H1 (cell line): ENCODE measurements around the gene FDXACB1. TPM values are rescaled to one million over a fixed set of nuclear protein-coding genes. Genes with fewer than 3 reads are reported as not detected.

Experiments
- CTCF ChIA-PET: fragments of 300-600 bp; sonication (Branson Sonifier 250); formaldehyde crosslinking; loops from one replicate; lab custom pipeline; 2021; ENCODE audit not compliant: partially characterized antibody; lab: Charles Lee
- POLR2A ChIA-PET: fragments of 300-600 bp; sonication (Branson Sonifier 250); formaldehyde crosslinking; loops from one replicate; lab custom pipeline; 2021; ENCODE audit warnings: inconsistent platforms; ENCODE audit not compliant: partially characterized antibody; lab: Charles Lee
- DNase-seq, 2 experiments: peaks; one replicate each; pipeline versions ENCODE4 v3.0.0 to v3.0.0-alpha.2; 2010 to 2022; ENCODE audit warnings: low spot score in 2 of 2, low read depth in 1 of 2, mixed read lengths in 1 of 2
- FAIRE-seq: peaks from 2 replicates; lab custom pipeline; 2011; peaks lifted over from hg19 to GRCh38; lab: Jason Lieb, UNC
- H2AFZ ChIP-seq: 2 replicates; pipeline ENCODE4 v1.8.1; 2012; ENCODE audit warnings: low read length, inconsistent platforms
- H2AK5ac ChIP-seq: 2 replicates; pipeline ENCODE4 v1.6.1; 2013; ENCODE audit warnings: low read depth, low read length
- H2BK120ac ChIP-seq: replicated peaks from 2 replicates; pipeline ENCODE3; 2013; ENCODE audit warnings: low read depth, low read length, inconsistent platforms
- H2BK12ac ChIP-seq: 2 replicates; pipeline ENCODE4 v1.6.1; 2013; ENCODE audit warnings: low read depth, low read length
- H2BK15ac ChIP-seq: 2 replicates; pipeline ENCODE4 v1.6.1; 2013; ENCODE audit warnings: low read length
- H2BK20ac ChIP-seq: 2 replicates; pipeline ENCODE4 v1.6.1; 2013; ENCODE audit warnings: low read length
- H2BK5ac ChIP-seq: 2 replicates; pipeline ENCODE4 v1.6.1; 2013; ENCODE audit warnings: low read depth, low read length
- H3K14ac ChIP-seq: 2 replicates; pipeline ENCODE4 v1.6.1; 2013; ENCODE audit warnings: inconsistent platforms; ENCODE audit not compliant: insufficient read length
- H3K18ac ChIP-seq: 2 replicates; pipeline ENCODE4 v1.6.1; 2013; ENCODE audit warnings: low read length; ENCODE audit errors: extremely low read depth
- H3K23ac ChIP-seq: 2 replicates; pipeline ENCODE4 v1.6.1; 2013; ENCODE audit warnings: inconsistent platforms; ENCODE audit not compliant: insufficient read length
- H3K23me2 ChIP-seq: 2 replicates; pipeline ENCODE4 v1.6.1; 2013; ENCODE audit warnings: low read depth, low read length
- H3K27ac ChIP-seq: 2 replicates; pipeline ENCODE4 v1.6.1; 2011; ENCODE audit warnings: low read depth, low read length, inconsistent platforms
- H3K27me3 ChIP-seq, 4 experiments: replicated peaks in 1 of 4; 1 replicate in 1 of 4; 2 replicates in 3 of 4; pipeline versions ENCODE4 v1.6.1 to v1.8.1; 2011 to 2013; ENCODE audit warnings: low read length in 3 of 4, mild to moderate bottlenecking in 3 of 4, inconsistent platforms in 2 of 4, mixed read lengths in 2 of 4, moderate library complexity in 1 of 4; ENCODE audit not compliant: control insufficient read depth in 3 of 4, insufficient read depth in 3 of 4; ENCODE audit errors: extremely low read depth in 1 of 4
- H3K36me3 ChIP-seq, 4 experiments: 2 replicates each; pipeline versions ENCODE4 v1.6.1 to v1.8.1; 2011 to 2013; ENCODE audit warnings: mild to moderate bottlenecking in 4 of 4, low read length in 3 of 4, moderate library complexity in 2 of 4, control low read depth in 1 of 4, inconsistent platforms in 1 of 4; ENCODE audit not compliant: insufficient read depth in 4 of 4, control insufficient read depth in 2 of 4
- H3K4ac ChIP-seq: replicated peaks from 2 replicates; pipeline ENCODE3; 2013; ENCODE audit warnings: low read length, low read depth, mixed read lengths, inconsistent platforms; ENCODE audit not compliant: insufficient read length
- H3K4me1 ChIP-seq, 4 experiments: replicated peaks in 1 of 4; 1 replicate in 1 of 4; 2 replicates in 3 of 4; pipeline versions ENCODE4 v1.6.1 to v1.8.1; 2011 to 2013; ENCODE audit warnings: low read length in 3 of 4, inconsistent platforms in 2 of 4, mixed read lengths in 1 of 4; ENCODE audit not compliant: insufficient read depth in 4 of 4, control insufficient read depth in 3 of 4
- H3K4me2 ChIP-seq, 2 experiments: 2 replicates each; pipeline versions ENCODE4 v1.6.1 to v1.8.1; 2011 to 2013; ENCODE audit warnings: low read depth in 2 of 2, low read length in 2 of 2, control low read depth in 1 of 2, inconsistent platforms in 1 of 2, mild to moderate bottlenecking in 1 of 2; ENCODE audit not compliant: insufficient read depth in 1 of 2
- H3K4me3 ChIP-seq, 4 experiments: fragments of 200-600, 300-600 bp in 1 of 4; sonication (generic), shearing (Covaris generic), sonication (Bioruptor Twin) in 1 of 4; 2 replicates each; pipeline versions ENCODE4 v1.5.1 to v1.8.1; 2011 to 2016; ENCODE audit warnings: low read length in 4 of 4, low read depth in 3 of 4, control low read depth in 2 of 4, inconsistent platforms in 2 of 4, mild to moderate bottlenecking in 2 of 4, mixed read lengths in 1 of 4, moderate library complexity in 1 of 4; ENCODE audit not compliant: insufficient read depth in 2 of 4; ENCODE audit errors: extremely low read depth in 1 of 4
- H3K56ac ChIP-seq: replicated peaks from 2 replicates; pipeline ENCODE3; 2013; ENCODE audit warnings: low read depth, mild to moderate bottlenecking, mixed read lengths, low read length, inconsistent platforms; ENCODE audit not compliant: insufficient read length
- H3K79me1 ChIP-seq: 2 replicates; pipeline ENCODE4 v1.6.1; 2013; ENCODE audit warnings: low read depth, low read length, control low read depth
- H3K79me2 ChIP-seq, 2 experiments: 2 replicates each; pipeline versions ENCODE4 v1.6.1 to v1.8.1; 2012 to 2013; ENCODE audit warnings: low read length in 2 of 2, mild to moderate bottlenecking in 2 of 2, inconsistent platforms in 1 of 2; ENCODE audit not compliant: insufficient read depth in 2 of 2, control insufficient read depth in 1 of 2
- H3K9ac ChIP-seq, 4 experiments: replicated peaks in 1 of 4; 1 replicate in 1 of 4; 2 replicates in 3 of 4; pipeline versions ENCODE4 v1.6.1 to v1.8.1; 2011 to 2013; ENCODE audit warnings: low read depth in 3 of 4, low read length in 3 of 4, control low read depth in 2 of 4, mild to moderate bottlenecking in 2 of 4, moderate library complexity in 2 of 4, inconsistent platforms in 1 of 4; ENCODE audit errors: extremely low read depth in 1 of 4
- H3K9me3 ChIP-seq, 2 experiments: 2 replicates each; pipeline versions ENCODE4 v1.6.1 to v1.8.1; 2012 to 2013; ENCODE audit warnings: mild to moderate bottlenecking in 2 of 2, moderate library complexity in 2 of 2, control low read depth in 1 of 2, inconsistent platforms in 1 of 2, low read depth in 1 of 2, low read length in 1 of 2, mixed read lengths in 1 of 2; ENCODE audit not compliant: insufficient read depth in 2 of 2
- H4K20me1 ChIP-seq, 2 experiments: replicated peaks in 1 of 2; 2 replicates each; pipeline versions ENCODE3 to v1.8.1; 2011 to 2013; ENCODE audit warnings: inconsistent platforms in 2 of 2, low read length in 2 of 2, mild to moderate bottlenecking in 1 of 2; ENCODE audit not compliant: insufficient read depth in 2 of 2, control insufficient read depth in 1 of 2
- H4K5ac ChIP-seq: 2 replicates; pipeline ENCODE4 v1.6.1; 2013; ENCODE audit warnings: low read length, low read depth, mixed read lengths, inconsistent platforms; ENCODE audit not compliant: insufficient read length
- H4K8ac ChIP-seq: 2 replicates; pipeline ENCODE4 v1.8.0; 2013; ENCODE audit warnings: mild to moderate bottlenecking, moderate library complexity, low read length, inconsistent platforms; ENCODE audit not compliant: insufficient read depth; ENCODE audit errors: extremely low read depth
- H4K91ac ChIP-seq: replicated peaks from 2 replicates; pipeline ENCODE3; 2013; ENCODE audit warnings: low read length, mixed read lengths, inconsistent platforms; ENCODE audit not compliant: insufficient read length
- CBX5 ChIP-seq: fragments of 300-800, 300-1000 bp; sonication (generic); IDR thresholded peaks from 2 replicates; pipeline ENCODE4 v1.7.1; 2016; ENCODE audit warnings: antibody characterized with exemption, low read length, low read depth
- CBX8 ChIP-seq: fragments of 300-800, 300-1000 bp; sonication (generic); IDR thresholded peaks from 2 replicates; pipeline ENCODE4 v1.7.1; 2016; ENCODE audit warnings: low read depth, low read length, borderline replicate concordance
- CHD1 ChIP-seq: IDR thresholded peaks from 2 replicates; pipeline ENCODE4 v1.6.1; 2012; ENCODE audit warnings: low read depth, low read length, improper control_type of control experiment
- CHD2 ChIP-seq: IDR thresholded peaks from 2 replicates; pipeline ENCODE4 v1.6.1; 2012; ENCODE audit warnings: low read length, improper control_type of control experiment
- MAFK ChIP-seq: IDR thresholded peaks from 2 replicates; pipeline ENCODE4 v1.6.1; 2012; ENCODE audit warnings: low read depth, mild to moderate bottlenecking, improper control_type of control experiment, low read length
- POLR2A ChIP-seq, 2 experiments: IDR thresholded peaks; 1 replicate in 1 of 2; 2 replicates in 1 of 2; pipeline ENCODE4 v1.6.1; 2011; ENCODE audit warnings: low read depth in 2 of 2, low read length in 2 of 2, mild to moderate bottlenecking in 2 of 2; ENCODE audit errors: control extremely low read depth in 1 of 2
- RBBP5 ChIP-seq: IDR thresholded peaks from 2 replicates; pipeline ENCODE4 v1.7.1; 2012; ENCODE audit warnings: low read depth, mild to moderate bottlenecking, inconsistent platforms, low read length, moderate library complexity, borderline replicate concordance
- RXRA ChIP-seq: IDR thresholded peaks from 2 replicates; pipeline ENCODE4 v1.6.1; 2011; ENCODE audit warnings: low read depth, mild to moderate bottlenecking, low read length, moderate library complexity; ENCODE audit not compliant: insufficient read depth
- SAP30 ChIP-seq: fragments of 300-600 bp; sonication (generic); IDR thresholded peaks from 2 replicates; pipeline ENCODE4 v1.7.1; 2012; ENCODE audit warnings: low read length, moderate library complexity, mild to moderate bottlenecking, inconsistent platforms; ENCODE audit not compliant: insufficient read depth, insufficient replicate concordance
- SP2 ChIP-seq: IDR thresholded peaks from 2 replicates; pipeline ENCODE4 v1.6.1; 2012; ENCODE audit warnings: mild to moderate bottlenecking, low read length, inconsistent platforms
- TBP ChIP-seq: IDR thresholded peaks from 2 replicates; pipeline ENCODE4 v1.6.1; 2011; ENCODE audit warnings: low read depth, low read length, improper control_type of control experiment
- WGBS, 2 experiments: shearing (Covaris generic) in 1 of 2; methylation state at CpG; one replicate each; pipeline versions ENCODE4 v1.1.6 to v1.1.7; 2013 to 2015; ENCODE audit warnings: low lambda C conversion rate in 2 of 2, mixed read lengths in 2 of 2, inconsistent platforms in 1 of 2, low coverage in 1 of 2, missing lambda C conversion rate in 1 of 2; ENCODE audit not compliant: insufficient replicate concordance in 2 of 2, insufficient coverage in 1 of 2, insufficient read length in 1 of 2; ENCODE audit errors: extremely low coverage in 1 of 2, missing lambda C conversion rate in 1 of 2; 5-methylcytosine and 5-hydroxymethylcytosine counted together
- polyA plus RNA-seq, 7 experiments: library from polyadenylated mRNA; depleted of rRNA in 3 of 7; stranded (reverse) in 5 of 7; unstranded in 2 of 7; fragments of >200 nt in 5 of 7; fragments of 200-250 nt in 2 of 7; gene quantifications; 1 replicate in 5 of 7; 2 replicates in 1 of 7; 4 replicates in 1 of 7; pipeline versions ENCODE4 v1.2.1 to v1.2.3, GENCODE V29; 2011 to 2013; ENCODE audit warnings: missing spikeins in 2 of 7, mixed read lengths in 2 of 7
- total RNA-seq: library from RNA; stranded (reverse); fragmentation: NEBNext Ultra II Directional; extraction: Animal tissue kit (Norgen Biotek cat#: 25700); gene quantifications from 2 replicates; pipeline ENCODE4 v1.2.1, GENCODE V29; 2021

Gene FDXACB1
- total and polyA plus RNA-seq, 2 of the 8 experiments (the other 6 are each of a cell fraction or from before 2014, with no cell fraction given): 1.4 to 2.3 TPM

- Histone ChIP-seq H4K8ac (peak within 1 kb of the TSS; percentile 75), H3K36me3 (no peaks in the 10 kb centered on the region), H3K79me2 (no peaks in the 10 kb centered on the region), H2AK5ac (peak within 1 kb of the TSS; percentile 77; the same call in 1 of the 2 replicates), H3K14ac (no peak within 1 kb of the TSS), H3K23ac (no peak within 1 kb of the TSS), H3K27ac (no peak within 1 kb of the TSS), H2BK12ac (peak within 1 kb of the TSS; percentile 98; the same call in 1 of the 2 replicates), H2BK120ac (no peak within 1 kb of the TSS), H3K9ac (no peak within 1 kb of the TSS), H3K18ac (peak within 1 kb of the TSS; percentile 42; the same call in 1 of the 2 replicates), H3K4me3 (no peak within 1 kb of the TSS; a peak in 1 of 8 replicates), H3K9me3 (no peaks in the 10 kb centered on the region), H3K4ac (no peak within 1 kb of the TSS), H4K5ac (peak within 1 kb of the TSS; percentile 8), H2BK15ac (0 out of 2 replicates have a peak within 1 kb of the TSS, but pooled peaks have one; percentile 61), H3K56ac (no peak within 1 kb of the TSS), H2BK5ac (peak within 1 kb of the TSS; percentile 61; the same call in 1 of the 2 replicates), H3K23me2 (peaks cover 4% of the 10 kb centered on the region; the same call in 1 of the 2 replicates), H3K27me3 (no peaks in the 10 kb centered on the region), H2BK20ac (no peak within 1 kb of the TSS; the same call in 1 of the 2 replicates), H3K4me2 (peak within 1 kb of the TSS; percentile 5 to 21; a peak in 2 of 4 replicates), H3K4me1 (peaks cover 0 to 15% (median 9%) of the 10 kb centered on the region in 4 experiments), H4K20me1 (no peaks in the 10 kb centered on the region), H2AFZ (peak within 1 kb of the TSS; percentile 94), H3K79me1 (no peaks in the 10 kb centered on the region), H4K91ac (peak within 1 kb of the TSS; percentile 46)
- DNase-seq: no peak
- no peak for FAIRE-seq
- WGBS, 2 experiments: 90% methylated on average over 15 of the region's 26 CpGs; no CpG with 5 or more reads in 1 of the 2 experiments
- POLR2A ChIA-PET: interaction anchor here (0.5 to 0.8 kb wide), 3 partner anchors 22 to 288 kb away, joined by 3 read pairs; no protein-coding TSS in a partner anchor
- CTCF ChIA-PET: interaction anchor here (0.8 to 1.6 kb wide), 3 partner anchors 13 to 85 kb away, joined by 3 to 4 read pairs (median 3); no protein-coding TSS in a partner anchor
- TF ChIP-seq SP2: no peak
- no peak for TF ChIP-seq CHD2
- no peak for TF ChIP-seq TBP
- TF ChIP-seq RBBP5: no peak
- no peak for TF ChIP-seq CBX8
- no peak for TF ChIP-seq MAFK
- no peak for TF ChIP-seq SAP30
- no peak for TF ChIP-seq CHD1
- TF ChIP-seq POLR2A (IDR thresholded peaks at IDR 0.05; ENCODE audit: control extremely low read depth in 1 of 2, low read depth in 2 of 2, low read length in 2 of 2): no peak
- no peak for TF ChIP-seq CBX5
- no peak for TF ChIP-seq RXRA
Measured at GRCh38 chr11:111912535-111912934, 33.6 kb upstream of the FDXACB1 start, which contains the start of gene HSPB2. TSS of gene HSPB2 (plus strand) at chr11:111912734. CDS start at chr11:111912830, 96 bp downstream.
